Astrocyte (in vitro differentiated cells and primary cell): Measurements from ENCODE around the gene ATP9A. TPM values are rescaled to one million over a fixed set of nuclear protein-coding genes. Genes with fewer than 3 reads are reported as not detected.

Experiments used
- DNase-seq: peaks from one replicate; pipeline ENCODE4 v3.0.0-alpha.2; 2010; ENCODE audit warnings: low read depth
- FAIRE-seq: peaks from 2 replicates; lab custom pipeline; 2011; peaks lifted over from hg19 to GRCh38; lab: Jason Lieb, UNC
- H2AFZ ChIP-seq: 2 replicates; pipeline ENCODE4 v1.6.0; 2012; ENCODE audit warnings: low read depth, low read length, inconsistent platforms
- H3K27ac ChIP-seq: 2 replicates; pipeline ENCODE4 v1.5.1; 2011; ENCODE audit warnings: low read depth, low read length, inconsistent platforms
- H3K27me3 ChIP-seq: 2 replicates; pipeline ENCODE4 v1.6.0; 2011; ENCODE audit warnings: low read length, inconsistent platforms; ENCODE audit not compliant: insufficient read depth
- H3K36me3 ChIP-seq: 2 replicates; pipeline ENCODE4 v1.5.1; 2011; ENCODE audit warnings: low read length, inconsistent platforms; ENCODE audit not compliant: insufficient read depth
- H3K4me1 ChIP-seq: 2 replicates; pipeline ENCODE4 v1.5.1; 2011; ENCODE audit warnings: low read length, inconsistent platforms; ENCODE audit not compliant: insufficient read depth
- H3K4me2 ChIP-seq: 2 replicates; pipeline ENCODE4 v1.6.0; 2012; ENCODE audit warnings: low read length, inconsistent platforms
- H3K4me3 ChIP-seq: 2 replicates; pipeline ENCODE4 v1.5.1; 2011; ENCODE audit warnings: low read depth, mild to moderate bottlenecking, low read length, inconsistent platforms; ENCODE audit not compliant: insufficient read depth
- H3K79me2 ChIP-seq: 2 replicates; pipeline ENCODE4 v1.6.0; 2012; ENCODE audit warnings: mild to moderate bottlenecking, low read length, inconsistent platforms; ENCODE audit not compliant: insufficient read depth
- H3K9ac ChIP-seq: 2 replicates; pipeline ENCODE4 v1.6.0; 2012; ENCODE audit warnings: mild to moderate bottlenecking, low read length, inconsistent platforms
- H3K9me3 ChIP-seq: 2 replicates; pipeline ENCODE4 v1.5.1; 2012; ENCODE audit warnings: low read depth, mild to moderate bottlenecking, low read length, inconsistent platforms; ENCODE audit not compliant: insufficient read depth
- H4K20me1 ChIP-seq: 2 replicates; pipeline ENCODE4 v1.6.0; 2012; ENCODE audit warnings: low read length, inconsistent platforms; ENCODE audit not compliant: insufficient read depth
- H3K27ac Mint-ChIP-seq: one replicate; pipeline ENCODE4 v1.8.0; 2021; ENCODE audit warnings: mild to moderate bottlenecking, mixed read lengths; ENCODE audit not compliant: unreplicated experiment
- H3K27me3 Mint-ChIP-seq: one replicate; pipeline ENCODE4 v1.8.0; 2021; ENCODE audit warnings: low read depth, mixed read lengths; ENCODE audit not compliant: unreplicated experiment
- H3K36me3 Mint-ChIP-seq: one replicate; pipeline ENCODE4 v1.8.0; 2021; ENCODE audit warnings: low read depth, mixed read lengths; ENCODE audit not compliant: unreplicated experiment
- H3K4me1 Mint-ChIP-seq: one replicate; pipeline ENCODE4 v1.8.0; 2021; ENCODE audit warnings: low read depth, mixed read lengths; ENCODE audit not compliant: unreplicated experiment
- H3K4me3 Mint-ChIP-seq: one replicate; pipeline ENCODE4 v1.8.0; 2021; ENCODE audit warnings: mild to moderate bottlenecking, moderate library complexity, mixed read lengths; ENCODE audit not compliant: unreplicated experiment
- H3K9me3 Mint-ChIP-seq: one replicate; pipeline ENCODE4 v1.8.0; 2021; ENCODE audit warnings: mild to moderate bottlenecking, mixed read lengths; ENCODE audit not compliant: unreplicated experiment
- CTCF ChIP-seq: IDR thresholded peaks from 2 replicates; pipeline ENCODE4 v1.5.1; 2011; ENCODE audit warnings: low read depth, mild to moderate bottlenecking, inconsistent platforms, low read length, moderate library complexity; ENCODE audit not compliant: insufficient read depth
- EZH2 ChIP-seq: IDR thresholded peaks from 2 replicates; pipeline ENCODE4 v1.6.1; 2012; ENCODE audit warnings: mild to moderate bottlenecking, low read length, inconsistent platforms; ENCODE audit not compliant: insufficient read depth
- total RNA-seq: library from RNA; stranded (reverse); gene quantifications from 2 replicates; pipeline ENCODE4 v1.2.1, GENCODE V29; 2021

Gene ATP9A
- total RNA-seq, 1 donor from 2014 or later: 12.9 TPM

- Histone ChIP-seq H4K20me1 (peaks cover 4% of the 10 kb centered on the region), H3K4me2 (no peak overlapping the region), H3K9me3 (no peaks in the 10 kb centered on the region), H3K27me3 (no peaks in the 10 kb centered on the region), H3K9ac (no peak overlapping the region), H3K79me2 (peaks cover 10% of the 10 kb centered on the region), H3K36me3 (no peaks in the 10 kb centered on the region), H3K27ac (no peak overlapping the region), H2AFZ (no peak overlapping the region), H3K4me1 (peaks cover 9% of the 10 kb centered on the region), H3K4me3 (no peak overlapping the region)
- Mint-ChIP-seq H3K9me3 (no peaks in the 10 kb centered on the region), H3K36me3 (peaks cover 5% of the 10 kb centered on the region), H3K4me1 (peaks cover 12% of the 10 kb centered on the region), H3K27me3 (no peaks in the 10 kb centered on the region), H3K27ac (no peak overlapping the region), H3K4me3 (no peak overlapping the region)
- FAIRE-seq (no peak), DNase-seq (no peak)
- no peak for TF ChIP-seq EZH2
- no peak for TF ChIP-seq CTCF
These were observed 38.4 kb downstream of the ATP9A start for GRCh38 chr20:51729771-51730170.

- Histone ChIP-seq H3K4me3 (no peak overlapping the region), H3K79me2 (peaks cover 6% of the 10 kb centered on the region), H2AFZ (no peak overlapping the region), H3K9me3 (no peaks in the 10 kb centered on the region), H4K20me1 (peaks cover 4% of the 10 kb centered on the region), H3K27me3 (no peaks in the 10 kb centered on the region), H3K9ac (no peak overlapping the region), H3K36me3 (no peaks in the 10 kb centered on the region), H3K4me2 (no peak overlapping the region), H3K4me1 (peaks cover 9% of the 10 kb centered on the region), H3K27ac (no peak overlapping the region)
- Mint-ChIP-seq H3K4me1 (peaks cover 12% of the 10 kb centered on the region), H3K27me3 (no peaks in the 10 kb centered on the region), H3K27ac (no peak overlapping the region), H3K9me3 (no peaks in the 10 kb centered on the region), H3K36me3 (peaks cover 3% of the 10 kb centered on the region), H3K4me3 (no peak overlapping the region)
- TF ChIP-seq EZH2 (no peak), CTCF (no peak)
- DNase-seq: no peak
- FAIRE-seq: no peak
These were observed 39.5 kb downstream of the ATP9A start for GRCh38 chr20:51728737-51729136.

- Histone ChIP-seq H2AFZ (no peak overlapping the region), H4K20me1 (peaks cover under 1% of the 10 kb centered on the region), H3K4me1 (peaks cover 9% of the 10 kb centered on the region), H3K9me3 (no peaks in the 10 kb centered on the region), H3K27me3 (no peaks in the 10 kb centered on the region), H3K27ac (no peak overlapping the region), H3K4me3 (no peak overlapping the region), H3K36me3 (no peaks in the 10 kb centered on the region), H3K4me2 (no peak overlapping the region), H3K9ac (no peak overlapping the region), H3K79me2 (peaks cover 6% of the 10 kb centered on the region)
- Mint-ChIP-seq H3K4me1 (peaks cover 12% of the 10 kb centered on the region), H3K9me3 (no peaks in the 10 kb centered on the region), H3K27ac (no peak overlapping the region), H3K27me3 (no peaks in the 10 kb centered on the region), H3K36me3 (peaks cover 3% of the 10 kb centered on the region), H3K4me3 (no peak overlapping the region)
- TF ChIP-seq CTCF (no peak), EZH2 (no peak)
- DNase-seq: no peak
- no peak for FAIRE-seq
These were observed 40.3 kb downstream of the ATP9A start for GRCh38 chr20:51727872-51728271.
